ACHN (cell line): ENCODE measurements around the gene PRG3.

ENCODE experiments used
- DNase-seq: peaks from one replicate; pipeline ENCODE4 v3.0.0-alpha.2; 2015
- in situ Hi-C: cut with HindIII; loops from 2 replicates; pipeline ENCODE4 v1.10.0; 2017; ENCODE audit warnings: low sequenced_read_pairs, low pct_ligation_motif_present, low pct_unique_long_range_greater_than_20kb

Gene PRG3, protein sequence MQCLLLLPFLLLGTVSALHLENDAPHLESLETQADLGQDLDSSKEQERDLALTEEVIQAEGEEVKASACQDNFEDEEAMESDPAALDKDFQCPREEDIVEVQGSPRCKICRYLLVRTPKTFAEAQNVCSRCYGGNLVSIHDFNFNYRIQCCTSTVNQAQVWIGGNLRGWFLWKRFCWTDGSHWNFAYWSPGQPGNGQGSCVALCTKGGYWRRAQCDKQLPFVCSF

DNA sequence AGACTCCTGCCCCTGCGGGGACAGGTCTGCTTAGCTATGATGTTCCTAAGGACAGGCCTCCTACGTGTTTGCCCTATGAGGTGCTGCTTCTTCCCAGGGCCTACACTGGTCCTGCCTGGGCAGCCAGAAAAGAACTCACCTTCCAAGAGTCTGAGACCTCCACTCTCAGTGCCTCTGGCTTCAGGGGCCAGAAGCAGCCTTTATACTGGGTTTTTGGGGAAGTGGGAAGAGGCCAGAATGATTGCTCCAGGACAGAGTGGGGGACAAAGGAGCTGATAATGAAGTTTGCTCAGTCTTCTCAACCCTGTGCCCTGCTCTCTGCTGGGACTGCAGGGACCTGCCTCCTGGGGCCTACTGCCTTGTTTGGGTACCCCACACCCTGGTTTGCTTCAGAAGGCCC lies at the start of gene PRG3:
PRG3 (minus strand) TSS at position 176 of the 400 bp plus-strand sequence. CDS start 442 bp downstream, outside the sequence.
- no peak for DNase-seq
- in situ Hi-C loops: no loop called here

DNA sequence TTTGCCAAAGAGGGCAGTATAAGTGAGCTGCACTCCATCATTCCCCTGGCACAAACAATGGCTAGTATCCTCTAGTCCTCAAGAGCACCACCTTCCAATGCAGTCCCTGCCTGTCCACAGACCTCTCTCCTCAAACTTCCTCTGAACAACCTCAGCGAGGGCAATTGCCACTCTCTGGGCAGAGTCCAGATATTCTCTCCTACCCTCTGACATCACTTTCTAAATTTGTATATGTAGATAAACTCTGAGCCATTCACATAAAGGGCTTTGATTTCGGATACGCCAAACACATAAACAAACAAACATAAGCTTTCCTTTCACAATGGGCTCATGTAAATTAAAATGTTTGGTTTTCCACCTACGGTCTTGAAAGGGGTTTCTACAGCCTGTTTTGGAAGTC lies 49.0 kb upstream of the PRG3 start:
- DNase-seq: no peak

DNA sequence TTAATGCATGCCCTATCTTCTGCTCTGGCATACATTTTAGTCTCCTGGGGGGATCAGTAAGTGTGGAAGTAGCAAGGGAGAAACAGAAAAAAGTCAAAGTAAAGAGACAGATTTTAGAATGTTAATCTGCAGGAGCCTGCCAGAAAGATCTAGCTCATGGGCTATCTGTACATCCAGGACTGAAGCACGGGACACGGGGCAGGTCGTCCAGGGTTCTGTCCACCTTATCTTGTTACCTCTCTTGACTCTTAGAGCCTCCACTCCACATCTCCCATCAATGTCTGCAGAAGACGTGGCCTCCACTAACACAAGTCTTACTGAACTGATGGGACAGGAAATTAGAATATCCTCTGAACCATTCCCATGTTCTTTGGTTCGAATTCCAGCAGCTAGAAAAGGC lies 47.7 kb upstream of the PRG3 start:
- no peak for DNase-seq
- in situ Hi-C loops: no loop called here

More for the DNA sequence above, 49.0 kb upstream of the PRG3 start:
- in situ Hi-C loops: no loop called here

DNA sequence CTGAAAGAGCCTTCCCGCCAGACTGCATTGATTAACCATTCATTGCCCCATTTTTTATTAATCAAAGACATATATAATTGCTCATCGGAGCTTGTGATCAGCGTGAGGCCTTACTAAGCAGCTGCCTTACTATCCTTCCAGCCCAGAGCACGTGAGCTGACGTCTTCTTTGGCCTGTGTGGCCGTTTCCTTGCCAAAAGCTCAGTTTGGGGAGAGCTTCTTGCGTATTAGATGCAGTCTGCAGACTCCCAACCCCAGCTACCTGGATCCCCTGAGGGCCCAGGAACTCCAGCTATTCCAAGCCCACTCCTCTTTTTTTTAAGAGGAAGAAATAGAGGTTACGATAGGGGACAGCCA lies 46.8 kb upstream of the PRG3 start:
- DNase-seq: no peak
- in situ Hi-C loops: no loop called here

DNA sequence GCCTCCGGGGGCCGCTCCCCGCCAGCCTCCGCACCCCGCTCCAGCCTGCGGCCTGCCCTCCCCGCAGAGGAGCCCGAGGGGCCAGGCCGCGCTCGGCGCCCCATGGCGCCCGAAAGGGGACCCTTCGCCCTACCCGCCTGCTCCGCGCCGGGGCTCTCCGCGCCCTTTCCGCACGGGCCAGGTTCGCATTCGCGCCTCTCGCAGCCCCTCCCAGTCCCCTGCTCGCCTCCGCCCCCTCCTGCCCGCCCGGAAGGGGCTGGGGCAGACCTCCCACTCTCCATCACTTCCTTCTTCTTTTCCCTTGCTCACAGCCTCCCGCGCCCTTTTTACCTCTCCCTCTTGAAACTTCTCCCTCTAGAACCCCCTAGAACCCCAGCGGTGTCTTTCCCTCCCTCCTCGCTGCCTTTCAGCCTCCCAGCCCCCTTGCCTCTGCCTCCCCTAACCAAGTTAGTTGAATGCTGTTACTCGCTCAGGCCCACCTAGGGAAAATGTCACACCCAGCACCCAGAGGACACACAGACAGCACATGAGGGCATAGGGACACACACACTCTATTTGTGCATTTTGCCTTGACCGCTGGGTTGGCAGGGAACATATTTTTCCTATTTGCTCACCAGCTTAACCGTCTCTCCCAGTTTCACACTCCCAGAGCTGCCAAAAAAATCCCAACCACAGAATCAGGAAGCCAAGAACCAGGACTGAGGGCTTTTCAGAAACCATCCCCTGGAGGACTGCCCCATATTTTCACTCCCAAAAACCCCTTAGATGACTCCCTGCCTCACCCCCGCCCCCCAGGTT lies 46.2 kb upstream of the PRG3 start, which contains the start of gene SLC43A3:
SLC43A3 (minus strand) TSS at position 193 of the 798 bp plus-strand sequence. CDS start 949 bp downstream, outside the sequence.
- in situ Hi-C loops: no loop called here
- DNase-seq: peak; percentile 70

DNA sequence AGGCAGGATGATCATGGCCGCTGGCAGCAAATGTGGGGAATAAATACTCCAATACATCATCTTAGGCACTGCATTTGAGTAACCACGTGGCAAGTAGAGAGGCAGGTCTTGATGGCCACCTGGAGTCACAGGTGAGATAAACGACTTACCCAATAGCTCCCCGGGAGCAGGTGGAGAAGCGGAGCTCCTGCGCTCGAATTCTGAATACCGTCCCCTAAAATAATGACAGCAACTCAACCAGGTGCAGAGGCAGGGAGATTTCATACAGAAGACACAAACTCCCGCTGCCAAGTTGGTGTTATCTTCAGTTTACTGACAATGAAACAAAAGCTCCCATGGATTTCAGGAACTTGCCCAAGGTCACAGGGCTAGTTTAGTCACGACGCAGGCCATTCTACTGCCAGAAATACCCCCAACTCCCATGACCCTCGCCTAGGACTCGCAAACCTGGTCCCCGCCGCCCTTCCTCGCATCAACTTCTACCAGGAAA lies 45.5 kb upstream of the PRG3 start:
- no peak for DNase-seq
- in situ Hi-C loops: no loop called here

DNA sequence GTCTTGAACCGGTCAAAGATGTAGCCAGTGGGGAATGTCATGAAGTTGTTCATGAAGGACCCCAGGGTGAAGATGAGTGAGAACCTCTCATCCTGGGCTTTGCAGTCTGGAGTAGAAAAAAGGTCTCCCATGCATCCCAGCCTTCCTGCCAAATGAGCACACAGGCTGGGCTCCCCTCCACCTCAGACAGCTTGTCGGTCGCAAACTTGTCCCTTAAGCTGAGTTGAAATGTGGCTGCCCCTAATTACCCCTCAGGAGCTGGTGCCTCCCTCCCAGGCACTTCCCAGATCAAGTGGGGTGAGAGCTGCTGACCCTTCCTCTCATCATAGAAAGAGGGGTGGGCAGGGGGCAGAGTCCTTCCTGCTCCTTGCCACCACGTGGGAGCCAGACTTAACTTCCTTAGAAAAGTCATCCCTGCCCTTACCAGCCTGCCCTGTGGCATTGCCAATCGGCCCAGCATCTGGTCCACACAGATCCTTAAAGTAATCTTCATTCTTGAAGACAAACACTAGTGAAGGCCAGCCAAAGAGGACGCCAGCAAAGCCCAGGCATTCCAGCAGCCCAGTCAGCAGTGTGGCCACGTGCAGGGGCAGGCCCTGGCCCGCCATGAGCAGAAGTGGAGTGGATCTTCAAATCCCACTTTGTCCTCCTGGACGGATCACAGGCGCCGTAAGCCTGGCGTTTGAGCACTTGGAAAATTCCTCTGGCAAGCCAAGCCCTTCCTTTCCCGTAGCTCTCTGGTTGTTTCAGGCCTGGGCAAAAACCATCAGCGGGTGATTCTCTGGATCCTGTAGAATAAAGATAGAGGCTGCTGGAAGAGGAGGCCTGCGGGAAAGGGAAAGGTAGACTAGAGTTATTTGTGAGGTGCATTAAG lies 44.9 kb upstream of the PRG3 start:
- in situ Hi-C loops: no loop called here
- no peak for DNase-seq

DNA sequence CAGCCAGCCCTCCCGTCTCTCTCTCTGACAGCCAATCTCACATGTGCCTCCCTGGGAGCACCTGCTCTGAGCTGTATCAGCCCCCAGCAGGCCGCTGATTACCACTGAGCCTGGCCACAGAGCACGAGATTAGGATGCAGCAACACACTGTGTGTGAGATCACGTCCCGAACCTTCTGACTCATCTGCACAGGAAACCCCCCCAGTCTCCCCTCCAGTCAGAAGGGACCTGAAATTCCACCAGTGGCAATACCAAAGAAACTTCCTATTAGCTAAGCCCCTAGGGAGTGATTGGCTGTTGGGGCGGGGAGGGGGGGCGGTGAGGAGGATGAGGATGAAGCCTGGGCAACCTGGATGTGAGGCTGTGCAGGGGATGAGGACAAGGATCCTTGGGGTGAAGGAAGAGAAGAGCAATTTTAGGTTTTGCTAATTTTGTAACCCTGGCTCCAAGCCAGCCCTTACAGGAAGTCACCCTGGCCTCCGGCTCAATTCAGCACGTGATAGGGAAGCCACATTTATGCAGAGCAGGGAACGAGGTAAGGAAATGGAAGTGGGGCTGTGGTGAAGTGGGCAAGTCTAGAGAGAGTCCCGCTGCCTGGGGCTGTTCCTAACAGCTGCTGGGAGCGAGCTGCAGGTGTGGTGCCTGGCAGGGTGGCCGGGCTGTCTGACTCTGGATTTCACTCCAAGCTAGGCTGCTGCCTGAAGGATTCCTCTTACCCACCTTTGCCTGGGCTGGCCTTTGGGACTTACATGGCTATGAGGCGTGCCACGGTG lies 44.0 kb upstream of the PRG3 start:
- in situ Hi-C loops: no loop called here
- DNase-seq: peak; percentile 82

DNA sequence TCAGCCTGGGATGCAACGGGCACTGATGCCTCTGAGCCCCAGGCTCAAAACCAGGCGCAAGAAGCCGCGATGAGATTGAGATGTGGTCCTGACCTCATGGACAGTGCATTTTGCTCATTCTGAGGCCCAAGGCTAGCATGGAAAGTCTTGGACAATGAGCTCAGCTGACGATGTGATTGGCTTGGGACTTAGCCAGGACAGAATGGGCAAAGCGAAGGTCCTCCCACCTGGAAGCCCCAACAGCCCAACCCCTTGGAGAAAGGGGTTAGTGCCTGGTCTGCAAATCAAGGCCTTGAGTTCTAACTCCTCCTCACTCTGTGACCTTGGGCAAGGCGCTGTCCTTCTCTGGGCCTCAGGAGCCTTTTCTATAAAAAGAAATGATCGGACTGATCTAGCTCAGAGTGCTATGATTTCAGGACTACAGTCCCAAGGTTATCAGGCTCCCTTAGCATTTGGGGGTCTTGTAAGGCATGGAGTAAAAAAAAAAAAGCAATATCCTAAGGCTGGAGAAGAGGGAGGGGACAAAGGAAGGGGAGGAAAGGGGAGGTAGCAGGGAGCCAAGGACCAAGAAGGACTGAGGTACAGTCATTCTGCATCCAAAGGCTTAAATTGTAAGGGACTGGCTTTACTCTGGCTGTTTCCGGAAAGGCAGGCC lies 43.3 kb upstream of the PRG3 start:
- DNase-seq: no peak
- in situ Hi-C loops: no loop called here

DNA sequence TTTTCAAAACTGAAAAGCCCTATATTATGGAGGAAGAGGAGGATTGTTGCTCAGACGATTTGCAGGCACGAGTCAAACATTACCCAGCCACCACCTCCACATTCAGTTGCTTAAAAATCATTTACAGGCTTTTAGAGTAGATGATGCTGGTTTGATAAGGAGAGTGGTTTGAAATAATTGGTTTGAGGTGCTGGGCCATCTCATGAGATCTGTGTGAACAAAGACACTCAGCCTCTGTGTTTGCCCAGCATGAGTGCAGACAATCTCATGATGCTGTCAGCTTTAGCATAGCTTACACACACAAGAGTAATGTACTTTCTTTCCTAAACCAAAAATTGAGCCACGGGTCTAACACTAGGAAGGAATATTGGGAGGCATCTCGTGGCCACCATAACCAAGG lies 41.7 kb upstream of the PRG3 start:
- in situ Hi-C loops: no loop called here
- no peak for DNase-seq

DNA sequence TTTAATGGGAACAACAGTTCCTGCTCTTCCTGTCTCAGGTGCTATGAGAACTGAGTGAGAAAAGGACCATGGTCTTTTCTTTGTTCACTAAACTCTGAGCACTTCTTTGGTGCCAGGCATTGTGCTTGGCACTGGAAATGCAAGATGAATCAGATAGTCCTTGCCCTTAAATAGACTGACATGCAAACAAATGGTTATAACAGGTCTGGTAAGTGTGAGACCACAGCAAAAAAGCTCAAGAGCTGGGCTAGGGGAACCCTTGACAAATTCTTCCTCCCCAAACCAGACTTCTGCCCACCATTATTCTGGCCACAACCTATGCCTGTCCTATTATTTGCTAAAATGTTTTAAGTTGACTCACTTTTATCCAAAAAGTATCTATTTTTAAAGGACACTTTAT lies 40.9 kb upstream of the PRG3 start:
- in situ Hi-C loops: no loop called here

DNA sequence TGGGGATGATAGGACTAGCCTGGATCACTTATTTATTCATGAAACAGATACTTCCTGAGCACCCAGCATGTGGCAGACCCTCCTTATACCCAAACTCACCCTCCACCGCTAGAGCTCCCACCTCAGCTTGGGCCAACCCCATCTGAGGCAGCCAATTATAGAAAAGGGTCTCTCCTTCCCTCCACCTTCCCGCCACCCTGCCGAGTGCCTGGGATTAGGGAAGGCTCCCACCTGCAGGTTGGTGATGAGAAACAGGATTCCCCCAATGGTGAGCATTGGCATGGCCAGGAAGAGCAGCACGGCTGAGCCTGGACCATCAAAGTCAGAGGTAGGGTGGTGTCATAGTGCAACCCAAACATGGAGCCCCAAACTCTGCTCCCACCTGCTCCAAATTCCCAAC lies 40.1 kb upstream of the PRG3 start:
- no peak for DNase-seq
- in situ Hi-C loops: no loop called here

More for the DNA sequence above, 40.9 kb upstream of the PRG3 start:
- no peak for DNase-seq

DNA sequence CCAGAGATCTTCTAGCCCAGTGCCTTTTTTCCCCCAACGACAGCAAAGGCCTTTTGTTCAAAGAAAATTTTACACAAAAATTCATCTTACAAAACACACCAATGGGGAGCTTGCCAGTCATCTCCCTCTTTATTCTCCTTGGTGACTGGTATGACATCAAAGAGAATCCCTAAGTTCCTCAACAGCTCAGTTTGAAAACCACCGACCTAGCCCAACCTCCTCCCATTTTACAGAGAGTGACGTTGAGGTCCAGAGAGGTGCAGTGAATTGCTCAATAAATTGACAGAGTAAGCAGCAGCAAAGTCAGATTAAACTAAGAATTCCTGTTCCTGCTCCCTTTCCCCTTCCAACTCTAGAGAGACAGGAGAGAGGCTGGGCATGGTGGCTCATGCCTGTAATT lies 38.2 kb upstream of the PRG3 start:
- no peak for DNase-seq
- in situ Hi-C loops: no loop called here

DNA sequence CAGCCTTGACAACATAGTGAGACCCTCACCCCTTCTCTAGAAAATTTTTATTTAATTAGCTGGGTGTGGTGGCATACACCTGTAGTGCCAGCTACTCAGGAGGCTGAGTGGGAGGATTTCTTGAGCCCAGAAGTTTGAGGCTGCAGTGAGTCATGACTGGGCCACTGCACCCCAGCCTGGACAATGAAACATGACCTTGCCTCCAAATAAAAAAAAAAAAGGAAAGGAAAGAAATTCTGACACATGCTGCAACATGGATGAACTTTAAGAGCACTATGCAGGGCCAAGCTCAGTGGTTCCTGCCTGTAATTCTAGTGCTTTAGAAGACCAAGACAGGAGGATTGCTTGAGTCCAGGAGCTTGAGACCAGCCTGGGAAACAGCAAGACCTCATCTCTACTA lies 37.2 kb upstream of the PRG3 start:
- in situ Hi-C loops: no loop called here
- no peak for DNase-seq

DNA sequence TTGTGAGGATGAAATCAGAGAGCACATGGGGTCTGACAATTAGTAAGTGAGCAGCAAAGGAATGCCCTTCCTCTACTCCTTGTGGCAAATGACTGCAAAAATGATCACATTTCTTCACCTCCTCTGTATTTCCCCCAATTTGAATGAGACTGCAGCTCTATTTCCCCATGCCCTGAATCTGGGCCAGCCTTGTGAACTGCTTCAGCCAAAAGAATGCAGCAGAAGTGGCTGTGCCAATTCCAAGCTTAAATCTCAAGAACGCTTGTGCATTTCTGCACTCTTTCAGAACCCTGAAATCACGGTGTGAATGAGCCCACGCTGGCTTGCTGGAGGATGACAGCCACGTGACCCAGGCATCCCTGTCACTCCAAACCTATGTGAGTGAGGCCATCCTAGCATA lies 36.1 kb upstream of the PRG3 start:
- DNase-seq: no peak
- in situ Hi-C loops: no loop called here

DNA sequence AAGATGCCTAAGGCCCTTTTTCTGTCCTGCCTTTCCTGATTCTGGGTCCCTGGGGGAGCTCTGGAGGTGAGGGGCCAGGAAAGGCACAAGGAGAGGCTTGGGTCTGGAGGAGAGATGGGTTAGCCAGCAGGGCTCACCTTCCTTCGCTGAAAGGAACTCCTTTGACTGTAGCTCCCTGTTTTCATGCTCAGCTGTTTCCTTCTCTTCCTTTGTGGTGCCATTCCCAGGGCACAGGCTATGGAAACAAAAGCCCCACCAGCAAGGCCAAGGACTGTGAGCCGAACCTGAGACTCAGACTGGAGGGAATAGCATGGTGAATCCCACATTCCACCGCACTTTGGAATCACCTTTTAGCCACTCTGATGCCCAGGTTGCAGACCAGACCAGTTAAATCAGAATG lies 35.5 kb upstream of the PRG3 start:
- no peak for DNase-seq
- in situ Hi-C loops: no loop called here

DNA sequence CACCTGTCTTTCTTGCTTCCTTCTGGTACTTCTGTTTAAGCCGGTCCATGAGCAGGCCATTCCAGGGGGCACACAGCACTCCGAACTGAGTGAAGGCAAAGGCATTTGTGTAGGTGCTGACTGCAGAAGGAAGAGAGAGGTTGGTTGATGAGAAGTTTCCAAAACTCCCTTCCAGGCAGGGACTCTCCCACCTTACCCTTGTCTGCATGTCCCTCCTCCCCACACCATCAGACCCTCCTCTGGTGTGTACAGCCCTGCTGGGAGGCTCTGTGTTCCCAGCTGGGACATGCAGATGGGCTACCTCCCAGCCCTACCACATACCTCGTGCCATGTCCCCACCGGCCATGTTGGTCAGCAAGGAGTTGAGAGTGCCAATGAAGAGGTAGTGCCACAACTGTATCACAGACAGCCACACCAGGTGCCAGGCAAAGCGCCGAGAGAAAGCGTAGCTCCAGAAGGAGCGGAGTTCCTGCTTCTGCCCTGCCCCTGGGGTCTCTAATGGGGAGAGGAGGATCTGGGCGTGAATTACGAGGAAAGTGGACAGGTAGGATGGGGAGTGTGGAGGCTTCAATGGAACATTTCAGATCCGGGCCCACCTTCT lies 33.8 kb upstream of the PRG3 start:
- in situ Hi-C loops: no loop called here
- DNase-seq: no peak

DNA sequence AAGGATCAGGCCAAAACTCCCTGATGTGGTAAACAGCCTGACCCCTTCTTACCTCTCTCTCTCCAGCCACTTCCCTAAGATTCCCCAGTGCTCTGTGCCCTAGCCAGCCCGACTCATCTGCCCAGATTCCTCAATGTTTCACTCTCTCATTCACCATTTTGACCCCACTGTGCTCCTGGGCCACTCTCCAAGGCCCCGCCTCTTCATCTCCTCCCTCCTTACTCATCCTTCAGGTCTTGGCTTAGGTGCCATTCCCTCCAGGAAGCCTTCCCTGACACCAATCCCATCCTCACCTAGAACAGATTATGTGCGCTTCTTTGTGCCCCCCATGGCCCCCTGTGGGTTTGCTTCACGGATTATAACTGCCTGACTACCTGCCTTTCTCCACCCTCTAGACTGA lies 32.7 kb upstream of the PRG3 start:
- no peak for DNase-seq
- in situ Hi-C loops: no loop called here
